Caco-2 (cell line): ENCODE measurements around the gene ENOX1. TPM values are rescaled to one million over a fixed set of nuclear protein-coding genes. Genes with fewer than 3 reads are reported as not detected.
A peak's percentile ranks its signal among the peaks of the same experiment; 100 is the strongest.

Experiments used
- BruUV-seq: library from RNA; stranded (reverse); fragments of 400-500 nt; replicated peaks from 2 replicates; lab custom pipeline; 2021; lab: Mats Ljungman, UMichigan
- CTCF ChIA-PET: fragments of 300-600 bp; sonication (Branson Sonifier 250); formaldehyde crosslinking; loops from one replicate; lab custom pipeline; 2022; ENCODE audit warnings: antibody characterized with exemption; lab: Charles Lee
- POLR2A ChIA-PET: fragments of 300-600 bp; sonication (Branson Sonifier 250); formaldehyde crosslinking; loops from one replicate; lab custom pipeline; 2022; ENCODE audit warnings: antibody characterized with exemption; lab: Charles Lee
- DNase-seq, 2 experiments: peaks; one replicate each; pipeline versions ENCODE4 v3.0.0 to v3.0.0-alpha.2; 2020 to 2022
- H3K27me3 ChIP-seq: replicated peaks from 2 replicates; pipeline ENCODE4 v1.6.0; 2011; ENCODE audit warnings: low read length; ENCODE audit not compliant: control insufficient read depth, insufficient read depth
- H3K36me3 ChIP-seq: 2 replicates; pipeline ENCODE4 v1.5.1; 2011; ENCODE audit warnings: low read length; ENCODE audit not compliant: control insufficient read depth, insufficient read depth
- H3K4me1 ChIP-seq: fragments of 250-450 bp; sonication (Bioruptor Pico); 2 replicates; pipeline ENCODE4 v1.5.1; 2020; ENCODE audit warnings: mild to moderate bottlenecking
- H3K4me3 ChIP-seq: 2 replicates; pipeline ENCODE4 v1.5.1; 2011; ENCODE audit warnings: low read depth, mild to moderate bottlenecking, control low read depth, low read length
- H3K9me3 ChIP-seq: fragments of 250-450 bp; sonication (Bioruptor Pico); 2 replicates; pipeline ENCODE4 v1.5.1; 2020; ENCODE audit warnings: mild to moderate bottlenecking, moderate library complexity
- H3K27ac Mint-ChIP-seq: one replicate; pipeline ENCODE4 v1.8.0; 2022; ENCODE audit warnings: mixed read lengths; ENCODE audit not compliant: unreplicated experiment
- H3K27me3 Mint-ChIP-seq: one replicate; pipeline ENCODE4 v1.8.0; 2022; ENCODE audit warnings: mixed read lengths; ENCODE audit not compliant: insufficient read depth, unreplicated experiment
- H3K36me3 Mint-ChIP-seq: one replicate; pipeline ENCODE4 v1.8.0; 2022; ENCODE audit warnings: mild to moderate bottlenecking, mixed read lengths; ENCODE audit not compliant: insufficient read depth, unreplicated experiment
- H3K4me1 Mint-ChIP-seq: one replicate; pipeline ENCODE4 v1.8.0; 2022; ENCODE audit warnings: low read depth, mixed read lengths; ENCODE audit not compliant: unreplicated experiment
- H3K4me3 Mint-ChIP-seq: one replicate; pipeline ENCODE4 v1.8.0; 2022; ENCODE audit warnings: mild to moderate bottlenecking, moderate library complexity, mixed read lengths; ENCODE audit not compliant: unreplicated experiment
- H3K9me3 Mint-ChIP-seq: one replicate; pipeline ENCODE4 v1.8.0; 2022; ENCODE audit warnings: mixed read lengths; ENCODE audit not compliant: unreplicated experiment
- CTCF ChIP-seq, 2 experiments: fragments of 200-600 bp in 1 of 2; IDR thresholded peaks; 1 replicate in 1 of 2; 2 replicates in 1 of 2; pipeline versions ENCODE4 v1.5.1 to v1.8.0; 2011 to 2022; ENCODE audit warnings: antibody characterized with exemption in 1 of 2, control low read depth in 1 of 2, inconsistent platforms in 1 of 2, low read depth in 1 of 2, low read length in 1 of 2, mild to moderate bottlenecking in 1 of 2, moderate library complexity in 1 of 2; ENCODE audit not compliant: insufficient read depth in 1 of 2, severe bottlenecking in 1 of 2, unreplicated experiment in 1 of 2
- intact Hi-C: fragments of 100-400 bp; cut with micrococcal nuclease; formaldehyde crosslinking; loops from one replicate; pipeline ENCODE4 v1.10.0; 2022; ENCODE audit not compliant: unreplicated experiment
- total RNA-seq: library from RNA; stranded (reverse); gene quantifications from 2 replicates; pipeline ENCODE4 v1.2.3, GENCODE V29; 2022

Gene ENOX1
- total RNA-seq, 1 experiment from 2014 or later = 9.1 TPM

DNA sequence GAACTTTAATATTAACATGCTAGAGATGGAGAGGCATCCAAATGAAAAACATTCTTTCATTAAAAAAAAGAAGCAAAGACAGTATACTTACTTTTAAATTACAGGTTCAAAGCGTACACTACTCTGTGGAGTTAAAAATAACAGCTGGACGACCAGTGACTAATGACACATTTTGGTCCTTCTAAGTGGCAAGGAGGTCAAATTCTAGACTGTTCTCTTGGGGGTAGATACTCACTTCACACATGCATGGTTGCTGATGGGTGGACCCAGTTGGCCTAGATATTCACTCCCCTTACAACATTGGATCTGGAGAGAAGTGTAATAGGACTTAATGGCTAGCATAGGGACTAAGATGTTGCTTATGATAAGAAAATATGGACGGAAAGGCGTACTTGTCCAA is 461.1 kb downstream of the ENOX1 start:
- no peak for DNase-seq
- H3K27me3 Mint-ChIP-seq = no peaks in the 10 kb centered on the region
- H3K9me3 Mint-ChIP-seq = no peaks in the 10 kb centered on the region
- no peak overlapping the region for H3K27ac Mint-ChIP-seq
- TF ChIP-seq CTCF (IDR thresholded peaks at IDR 0.05; ENCODE audit: insufficient read depth in 1 of 2, low read depth in 1 of 2, low read length in 1 of 2, severe bottlenecking in 1 of 2, unreplicated experiment in 1 of 2) = no peak
- Histone ChIP-seq H3K9me3 (no peaks in the 10 kb centered on the region), H3K27me3 (no peaks in the 10 kb centered on the region), H3K36me3 (no peaks in the 10 kb centered on the region), H3K4me1 (no peaks in the 10 kb centered on the region), H3K4me3 (no peak overlapping the region)
- no peak overlapping the region for H3K4me3 Mint-ChIP-seq
- H3K36me3 Mint-ChIP-seq = no peaks in the 10 kb centered on the region
- no TSS peak for BruUV-seq
- ChIA-PET POLR2A (no interaction called here), CTCF (no interaction called here)
- H3K4me1 Mint-ChIP-seq = no peaks in the 10 kb centered on the region
- intact Hi-C loops = no loop called here

- Mint-ChIP-seq H3K36me3 (no peaks in the 10 kb centered on the region), H3K4me3 (no peak overlapping the region), H3K27me3 (no peaks in the 10 kb centered on the region), H3K4me1 (no peaks in the 10 kb centered on the region), H3K27ac (no peak overlapping the region), H3K9me3 (no peaks in the 10 kb centered on the region)
- H3K4me1 ChIP-seq = peaks cover 6% of the 10 kb centered on the region; the same call in 1 of the 2 replicates
- intact Hi-C loops = no loop called here
- no peaks in the 10 kb centered on the region for H3K36me3 ChIP-seq
- no peak for TF ChIP-seq CTCF (IDR thresholded peaks at IDR 0.05; ENCODE audit: insufficient read depth in 1 of 2, low read depth in 1 of 2, low read length in 1 of 2, severe bottlenecking in 1 of 2, unreplicated experiment in 1 of 2)
- DNase-seq = no peak
- no TSS peak for BruUV-seq
- no peaks in the 10 kb centered on the region for H3K9me3 ChIP-seq
- no peaks in the 10 kb centered on the region for H3K27me3 ChIP-seq
- H3K4me3 ChIP-seq = no peak overlapping the region
- POLR2A ChIA-PET = no interaction called here
- CTCF ChIA-PET = no interaction called here
Measured at GRCh38 chr13:43324129-43324528, 462.6 kb downstream of the ENOX1 start.

DNA sequence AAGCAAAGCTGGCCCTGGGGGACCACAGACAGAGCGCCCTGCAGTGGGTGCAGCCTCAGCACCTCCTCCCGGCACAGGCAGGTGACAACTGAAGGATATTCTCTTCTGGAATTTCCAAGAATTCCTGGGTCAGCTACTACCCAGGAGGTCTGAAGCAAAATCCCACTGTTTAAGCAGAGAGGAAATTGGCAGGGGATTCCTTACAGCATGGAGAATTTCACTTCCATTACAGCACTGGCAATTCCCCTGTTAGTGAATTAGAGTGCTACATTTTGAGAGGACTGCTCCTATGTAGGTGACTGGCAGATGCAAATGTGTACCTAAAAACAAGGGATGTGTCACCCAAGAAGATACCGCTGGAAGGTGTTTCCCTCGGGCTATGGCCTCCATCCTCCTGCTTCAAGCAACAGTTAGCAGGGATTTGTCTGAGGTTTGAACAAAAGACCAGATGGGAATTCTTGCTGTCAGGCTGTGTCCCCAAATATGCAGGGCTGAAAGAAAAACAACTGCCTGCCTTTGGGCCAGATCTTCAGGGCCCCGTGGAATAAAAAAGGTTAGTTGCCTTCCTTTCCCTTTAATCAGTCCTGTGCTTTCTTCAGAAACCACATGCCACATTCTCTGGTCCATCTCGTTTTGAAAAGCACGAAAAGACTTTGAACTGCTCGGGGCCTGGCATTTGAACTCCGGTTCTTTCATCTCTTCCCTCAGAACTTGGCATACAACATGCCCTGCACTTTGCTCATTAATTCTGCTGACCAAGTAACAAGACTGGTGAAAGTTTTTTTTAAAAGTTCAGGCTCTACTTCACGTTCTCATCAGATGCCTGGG is 466.9 kb downstream of the ENOX1 start:
- no peaks in the 10 kb centered on the region for H3K27me3 Mint-ChIP-seq
- H3K9me3 ChIP-seq = no peaks in the 10 kb centered on the region
- no peak overlapping the region for H3K27ac Mint-ChIP-seq
- CTCF ChIA-PET = no interaction called here
- no peak overlapping the region for H3K4me3 Mint-ChIP-seq
- TF ChIP-seq CTCF (IDR thresholded peaks at IDR 0.05; ENCODE audit: insufficient read depth in 1 of 2, low read depth in 1 of 2, low read length in 1 of 2, severe bottlenecking in 1 of 2, unreplicated experiment in 1 of 2) = no peak
- no peaks in the 10 kb centered on the region for H3K36me3 ChIP-seq
- H3K4me3 ChIP-seq = no peak overlapping the region
- H3K9me3 Mint-ChIP-seq = no peaks in the 10 kb centered on the region
- H3K36me3 Mint-ChIP-seq = no peaks in the 10 kb centered on the region
- BruUV-seq = no TSS peak
- peak in 1 of 2 experiments; percentile 45 for DNase-seq
- POLR2A ChIA-PET = no interaction called here
- no peaks in the 10 kb centered on the region for H3K4me1 Mint-ChIP-seq
- H3K4me1 ChIP-seq = peaks cover 6% of the 10 kb centered on the region; the same call in 1 of the 2 replicates
- intact Hi-C loops = no loop called here
- no peaks in the 10 kb centered on the region for H3K27me3 ChIP-seq
